Activated CD8-positive, alpha-beta memory T cell treated with anti-CD3 and anti-CD28 coated beads, Interleukin-2, amount 50 U/mL, for 24 hours (primary cell): ENCODE measurements around the gene NUP98.
"Not testable (repeated sequence)": the region's sequence is repeated elsewhere in the genome, so short reads cannot be mapped to it uniquely, and the experiment has no call there.

Experiments used
- DNase-seq: peaks from one replicate; pipeline ENCODE4 v3.0.0-alpha.2; 2020; ENCODE audit errors: extremely low read depth

The NUP98 gene

GRCh38 chr11:3826721-3827120 lies 29.4 kb upstream of the NUP98 start:
- no peak for DNase-seq

GRCh38 chr11:3825473-3826154 lies 28.3 kb upstream of the NUP98 start:
- no peak for DNase-seq

- DNase-seq: peak; percentile 51
Measured at GRCh38 chr11:3824714-3825472, 27.5 kb upstream of the NUP98 start.

GRCh38 chr11:3823762-3824506 lies 26.6 kb upstream of the NUP98 start:
- DNase-seq: no peak

DNA sequence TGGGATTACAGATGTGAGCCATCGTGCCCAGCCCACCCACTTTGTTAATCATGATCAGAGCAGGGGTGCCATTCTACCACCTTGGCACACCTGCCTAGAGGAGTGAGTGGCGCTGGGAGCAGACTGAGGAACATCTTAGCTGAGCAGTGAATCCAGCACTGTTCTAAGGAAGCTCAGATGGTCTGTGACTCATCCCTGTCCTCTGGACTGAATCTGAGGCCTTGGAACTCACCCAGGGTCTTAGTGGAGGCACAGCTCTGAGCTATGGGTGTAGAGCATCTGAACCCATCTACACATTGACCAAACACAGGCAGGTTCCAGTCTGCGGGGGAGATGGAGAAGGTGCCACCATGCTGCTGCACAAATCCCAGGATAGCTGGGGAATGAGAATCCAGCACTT lies 25.9 kb upstream of the NUP98 start:
- no peak for DNase-seq

DNA sequence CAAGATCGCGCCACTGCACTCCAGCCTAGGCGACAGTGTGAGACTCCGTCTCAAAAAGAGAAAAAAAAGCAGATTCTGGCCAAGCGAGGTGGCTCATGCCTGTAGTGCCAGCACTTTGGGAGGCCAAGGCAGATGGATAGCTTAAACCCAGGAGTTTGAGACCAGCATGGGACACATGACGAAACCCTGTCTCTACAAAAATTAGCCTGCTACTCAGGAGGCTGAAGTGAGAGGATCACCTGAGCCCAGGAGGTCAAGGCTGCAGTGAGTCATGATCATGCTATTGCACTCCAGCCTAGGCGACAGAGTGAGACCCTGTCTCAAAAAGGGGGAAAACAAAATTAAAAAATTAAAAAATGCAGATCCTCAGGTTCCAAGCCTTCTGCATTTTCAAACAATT lies 25.0 kb upstream of the NUP98 start:
- DNase-seq: no peak

GRCh38 chr11:3820971-3821370 lies 23.6 kb upstream of the NUP98 start:
- no peak for DNase-seq

- no peak for DNase-seq
Measured at GRCh38 chr11:3817181-3817800, 19.9 kb upstream of the NUP98 start.

GRCh38 chr11:3816673-3817072 lies 19.3 kb upstream of the NUP98 start:
- DNase-seq: no peak

DNA sequence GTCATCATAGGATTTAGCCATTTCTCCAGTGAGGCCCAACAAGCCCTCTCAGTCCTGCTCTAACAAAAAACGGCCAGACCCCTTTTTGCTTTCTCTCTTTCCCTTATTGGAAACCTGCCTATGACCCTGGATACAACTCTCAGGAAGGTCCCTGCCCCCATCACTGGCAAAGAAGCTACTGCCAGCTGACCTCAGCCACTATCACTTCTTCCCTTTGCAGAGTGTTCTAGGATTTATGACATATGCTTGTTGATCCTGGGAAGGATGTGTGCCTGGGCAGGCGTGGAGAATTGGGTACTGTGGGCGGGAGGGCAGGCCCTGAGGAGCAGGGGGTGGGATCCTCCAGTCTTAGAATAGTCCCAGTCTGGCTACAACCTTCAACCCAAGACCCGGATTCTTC lies 18.5 kb upstream of the NUP98 start:
- no peak for DNase-seq

DNA sequence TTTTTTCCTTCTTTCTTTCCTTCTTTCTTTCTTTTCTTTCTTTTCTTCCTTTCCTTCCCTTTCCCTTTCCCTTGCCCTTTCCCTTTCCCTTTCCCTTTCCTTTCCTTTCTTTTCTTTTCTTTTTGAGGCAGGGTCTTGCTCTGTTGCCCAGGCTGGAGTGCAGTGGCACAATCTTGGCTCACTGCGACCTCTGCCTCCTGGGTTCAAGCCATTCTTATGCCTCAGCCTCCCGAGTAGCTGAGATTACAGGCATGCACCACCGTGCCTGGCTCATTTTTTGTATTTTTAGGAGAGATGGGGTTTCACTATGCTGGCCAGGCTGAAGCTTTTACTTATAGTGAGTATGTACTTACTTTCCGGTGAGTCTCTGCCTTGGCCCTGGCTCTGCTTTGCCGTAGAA lies 17.5 kb upstream of the NUP98 start:
- DNase-seq: not testable (repeated sequence)

- no peak for DNase-seq
Measured at GRCh38 chr11:3810951-3811350, 13.6 kb upstream of the NUP98 start.

- DNase-seq: no peak
Measured at GRCh38 chr11:3810446-3810845, 13.1 kb upstream of the NUP98 start.

DNA sequence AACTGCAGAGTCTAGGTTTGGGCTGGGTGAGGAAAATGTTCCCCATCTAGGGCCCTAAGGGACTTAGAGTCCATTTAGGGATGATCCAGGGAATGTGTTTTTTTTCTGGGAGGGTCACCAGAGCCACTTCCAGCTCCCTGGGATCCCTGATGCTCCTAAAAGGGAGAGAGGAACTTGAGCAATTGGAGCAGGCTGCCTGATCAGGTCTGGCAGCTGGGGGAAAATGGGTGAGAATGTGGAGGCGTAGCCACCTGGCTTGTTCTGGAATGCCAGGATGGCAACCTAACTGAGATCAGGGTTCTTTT lies 12.2 kb upstream of the NUP98 start:
- DNase-seq: no peak

DNA sequence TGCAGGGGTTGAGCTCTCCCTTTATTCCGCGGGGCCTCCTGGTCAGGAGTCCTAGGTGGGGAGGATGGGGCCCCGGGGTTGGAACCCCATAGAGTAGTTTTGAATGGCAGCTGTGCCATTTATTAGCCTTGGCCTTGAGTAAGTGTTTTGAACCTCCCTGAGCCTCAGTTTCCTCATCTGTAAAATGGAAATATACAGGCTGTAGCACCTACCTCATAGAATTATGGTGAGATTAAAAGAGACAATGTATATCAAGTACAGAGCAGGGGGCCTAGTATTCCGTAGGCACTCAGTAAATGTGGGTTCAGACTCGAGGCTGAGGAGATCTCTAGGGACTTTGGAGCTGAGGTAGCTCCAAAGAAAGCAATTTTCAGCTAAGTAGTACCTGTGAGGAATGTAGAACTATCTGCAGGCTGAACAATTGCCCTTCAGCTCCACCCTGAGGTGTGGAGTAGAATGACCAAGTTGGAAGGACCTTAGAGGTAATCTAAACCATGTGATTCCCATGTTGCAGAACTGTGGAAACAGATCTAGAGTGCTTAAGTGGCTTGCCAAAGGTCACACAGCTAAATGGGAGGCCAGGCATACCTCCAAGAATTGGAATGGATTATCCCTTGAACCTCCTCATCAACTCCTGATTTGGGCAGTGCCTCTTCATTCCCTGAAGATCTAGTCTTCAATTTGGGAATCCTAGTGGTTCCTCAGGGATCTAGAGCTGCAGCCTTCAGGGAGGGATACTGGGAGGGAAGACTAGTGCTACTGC lies 11.7 kb upstream of the NUP98 start:
- DNase-seq: no peak

- DNase-seq: no peak
Measured at GRCh38 chr11:3807909-3808860, 10.8 kb upstream of the NUP98 start, which contains the start of gene PGAP2. Gene PGAP2, plus strand, starts transcription at chr11:3808560. Its CDS starts 2,700 bp downstream, at chr11:3811260.

DNA sequence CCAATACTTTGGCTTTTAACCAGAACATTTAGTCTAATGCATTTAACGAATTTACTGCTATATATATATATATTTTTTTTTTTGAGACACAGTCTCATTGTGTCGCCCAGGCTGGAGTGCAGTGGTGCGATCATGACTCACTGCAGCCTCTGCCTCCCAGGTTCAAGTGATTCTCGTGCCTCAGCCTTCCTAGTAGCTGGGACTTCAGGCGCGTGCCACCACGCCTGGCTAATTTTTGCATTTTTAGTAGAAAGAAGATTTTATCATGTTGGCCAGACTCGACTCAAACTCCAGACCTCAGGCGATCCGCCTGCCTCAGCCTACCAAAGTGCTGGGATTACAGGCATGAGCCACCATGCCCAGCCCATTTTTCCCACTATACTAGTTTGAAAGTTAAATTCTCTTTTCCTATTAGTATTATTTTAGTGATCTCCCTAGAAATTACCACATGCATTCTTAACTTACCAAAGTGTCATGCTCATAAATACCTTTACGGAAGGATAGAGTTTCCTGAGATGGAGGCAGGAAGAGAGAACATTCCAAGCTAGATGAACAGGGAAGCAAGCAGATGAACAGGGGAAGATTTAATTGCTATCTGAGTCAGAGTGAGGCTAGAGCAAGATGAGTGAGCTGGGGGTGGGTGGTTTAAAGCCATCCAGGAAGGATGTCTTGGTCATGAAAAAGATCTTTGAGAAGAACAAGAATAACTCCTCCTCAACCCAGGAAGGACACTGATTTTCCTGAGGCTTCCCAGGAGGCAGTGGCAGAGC lies 6.6 kb upstream of the NUP98 start:
- no peak for DNase-seq

- no peak for DNase-seq
Measured at GRCh38 chr11:3802011-3802790, 4.8 kb upstream of the NUP98 start.

DNA sequence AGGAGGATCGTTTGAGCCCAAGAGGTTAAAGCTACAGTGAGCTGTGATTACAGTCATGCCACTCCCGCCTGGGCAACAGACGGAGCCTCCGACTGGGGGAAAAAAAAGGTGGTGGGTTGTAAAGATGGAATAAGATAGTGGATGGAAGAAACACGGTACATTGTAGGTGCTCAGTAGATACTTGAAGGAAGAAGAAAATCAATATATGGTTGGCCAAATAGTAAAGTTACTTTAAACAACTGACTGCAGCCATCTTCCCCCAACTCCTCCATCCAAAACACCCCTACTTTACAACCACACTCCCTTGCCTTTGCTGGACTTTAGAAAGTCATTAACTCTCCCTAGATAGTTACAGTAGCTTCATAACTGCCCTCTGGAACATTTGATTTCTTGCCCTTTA lies 2.5 kb upstream of the NUP98 start:
- no peak for DNase-seq
